ENCODE data around the gene CST9L.

The CST9L gene

GRCh38 chr20:23540624-23541023 is 27.7 kb downstream of the CST9L start:
- H3K4me3 ChIP-seq (ENCODE audit: low read depth, low read length), result no peak overlapping the region
- no peak for TF ChIP-seq CTCF (IDR thresholded peaks at IDR 0.05; ENCODE audit: low read depth, low read length)
- TF ChIP-seq, protein P1, sequence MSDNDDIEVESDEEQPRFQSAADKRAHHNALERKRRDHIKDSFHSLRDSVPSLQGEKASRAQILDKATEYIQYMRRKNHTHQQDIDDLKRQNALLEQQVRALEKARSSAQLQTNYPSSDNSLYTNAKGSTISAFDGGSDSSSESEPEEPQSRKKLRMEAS (IDR thresholded peaks at IDR 0.05; ENCODE audit: low read depth, low read length), result no peak
- TF ChIP-seq POLR2A (IDR thresholded peaks at IDR 0.05; ENCODE audit: extremely low read depth, insufficient read length), result no peak
- no peak for TF ChIP-seq MYC (IDR thresholded peaks at IDR 0.05; ENCODE audit: low read depth, low read length)
- DNase-seq (ENCODE audit: low read depth), result no peak

DNA sequence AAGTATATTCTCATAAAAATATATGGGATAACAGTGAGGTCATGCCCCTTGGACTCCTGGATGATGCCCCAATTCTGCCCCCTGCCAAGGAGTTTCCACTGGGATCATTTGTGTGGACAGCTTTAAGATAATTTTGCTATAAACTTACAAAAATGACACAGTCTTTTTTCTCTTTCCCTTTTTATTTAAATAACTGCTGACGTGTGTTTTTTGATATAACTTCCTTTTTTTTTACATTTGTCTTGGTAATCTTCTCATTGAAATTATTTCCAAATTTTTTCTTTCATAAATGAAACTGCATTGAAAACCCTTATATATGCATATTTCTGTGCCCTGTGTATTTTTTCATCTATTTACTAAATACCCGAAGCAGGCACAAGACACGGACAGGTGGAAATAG is 31.3 kb downstream of the CST9L start:
- no peak for TF ChIP-seq POLR2A (IDR thresholded peaks at IDR 0.05; ENCODE audit: extremely low read depth, insufficient read length)
- TF ChIP-seq CTCF (IDR thresholded peaks at IDR 0.05; ENCODE audit: low read depth, low read length), result no peak
- TF ChIP-seq MYC (IDR thresholded peaks at IDR 0.05; ENCODE audit: low read depth, low read length), result no peak
- TF ChIP-seq, protein P1 (IDR thresholded peaks at IDR 0.05; ENCODE audit: low read depth, low read length), result no peak
- no peak overlapping the region for H3K4me3 ChIP-seq (ENCODE audit: low read depth, low read length)
- no peak for DNase-seq (ENCODE audit: low read depth)

GRCh38 chr20:23536328-23536974 is 31.8 kb downstream of the CST9L start:
- TF ChIP-seq, protein P1 (IDR thresholded peaks at IDR 0.05; ENCODE audit: low read depth, low read length), result no peak
- TF ChIP-seq MYC (IDR thresholded peaks at IDR 0.05; ENCODE audit: low read depth, low read length) (no peak), CTCF (IDR thresholded peaks at IDR 0.05; ENCODE audit: low read depth, low read length) (no peak), POLR2A (IDR thresholded peaks at IDR 0.05; ENCODE audit: extremely low read depth, insufficient read length) (no peak)
- H3K4me3 ChIP-seq (ENCODE audit: low read depth, low read length), result no peak overlapping the region
- DNase-seq (ENCODE audit: low read depth), result no peak

DNA sequence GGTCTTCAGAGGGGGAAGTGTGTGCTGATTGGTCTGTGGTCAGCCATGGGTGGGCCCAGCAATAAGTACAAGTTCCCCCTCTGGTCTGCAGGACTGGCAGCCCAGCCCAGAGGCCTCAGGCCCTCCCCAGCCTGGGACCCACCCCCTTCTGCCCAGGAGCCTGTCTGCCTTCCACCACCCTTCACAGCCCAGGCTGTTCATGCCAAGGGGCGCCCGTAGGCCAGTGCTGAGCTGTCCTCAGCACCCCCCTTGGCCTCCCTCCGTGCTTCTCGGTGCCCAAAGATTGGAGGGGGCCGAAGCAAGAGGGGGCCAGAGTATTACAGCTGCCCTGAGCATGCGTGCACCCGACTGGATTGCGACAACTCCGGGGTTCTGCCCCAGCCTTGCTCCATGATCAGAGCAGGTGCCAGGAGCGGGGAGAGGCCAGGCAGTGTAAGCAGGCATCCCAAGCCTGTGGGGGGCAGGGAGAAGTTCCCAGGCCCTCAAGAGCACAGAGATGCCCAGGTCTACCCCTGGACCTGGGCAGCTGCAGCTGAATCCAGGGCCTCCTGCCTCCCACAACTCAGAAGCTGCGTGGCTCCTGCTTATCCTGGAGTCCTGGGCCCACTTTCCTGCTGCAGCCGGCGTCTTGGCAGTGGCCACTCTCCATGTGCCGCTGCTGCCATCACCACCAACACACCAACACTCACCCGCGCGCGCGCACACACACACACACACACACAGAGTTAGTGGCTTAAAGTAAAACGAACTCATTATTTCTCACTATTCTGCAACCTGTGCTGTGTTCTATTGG is 33.3 kb downstream of the CST9L start:
- DNase-seq (ENCODE audit: low read depth), result no peak
- no peak overlapping the region for H3K4me3 ChIP-seq (ENCODE audit: low read depth, low read length)
- no peak for TF ChIP-seq CTCF (IDR thresholded peaks at IDR 0.05; ENCODE audit: low read depth, low read length)
- no peak for TF ChIP-seq POLR2A (IDR thresholded peaks at IDR 0.05; ENCODE audit: extremely low read depth, insufficient read length)
- TF ChIP-seq MYC (IDR thresholded peaks at IDR 0.05; ENCODE audit: low read depth, low read length), result no peak
- TF ChIP-seq, protein P1 (IDR thresholded peaks at IDR 0.05; ENCODE audit: low read depth, low read length), result no peak

GRCh38 chr20:23533161-23533560 is 35.1 kb downstream of the CST9L start:
- no peak for TF ChIP-seq MYC (IDR thresholded peaks at IDR 0.05; ENCODE audit: low read depth, low read length)
- TF ChIP-seq, protein P1 (IDR thresholded peaks at IDR 0.05; ENCODE audit: low read depth, low read length), result no peak
- no peak for TF ChIP-seq CTCF (IDR thresholded peaks at IDR 0.05; ENCODE audit: low read depth, low read length)
- no peak for TF ChIP-seq POLR2A (IDR thresholded peaks at IDR 0.05; ENCODE audit: extremely low read depth, insufficient read length)
- H3K4me3 ChIP-seq (ENCODE audit: low read depth, low read length), result no peak overlapping the region
- DNase-seq (ENCODE audit: low read depth), result no peak
